Activated gamma-delta T cell (primary cell): ENCODE measurements around the gene ARHGAP32.
"Not testable (repeated sequence)": the region's sequence is repeated elsewhere in the genome, so short reads cannot be mapped to it uniquely, and the experiment has no call there.

Experiments used
- DNase-seq: peaks from one replicate; lab custom pipeline; 2025; lab: John Stamatoyannopoulos, UW

ARHGAP32 gene

GRCh38 chr11:129034001-129034400 lies 158.1 kb downstream of the ARHGAP32 start:
- no peak for DNase-seq

GRCh38 chr11:129023968-129024676 lies 168.0 kb downstream of the ARHGAP32 start:
- no peak for DNase-seq

GRCh38 chr11:129021295-129021694 lies 170.8 kb downstream of the ARHGAP32 start:
- no peak for DNase-seq

GRCh38 chr11:129018991-129019390 lies 173.1 kb downstream of the ARHGAP32 start:
- DNase-seq: no peak

GRCh38 chr11:129018126-129018525 lies 174.0 kb downstream of the ARHGAP32 start:
- no peak for DNase-seq

GRCh38 chr11:129013737-129014475 lies 178.2 kb downstream of the ARHGAP32 start:
- DNase-seq: no peak

- no peak for DNase-seq
Measured at GRCh38 chr11:129012880-129013279, 179.2 kb downstream of the ARHGAP32 start.

- no peak for DNase-seq
Measured at GRCh38 chr11:129006161-129006560, 186.0 kb downstream of the ARHGAP32 start.

GRCh38 chr11:128999165-128999564 lies 193.0 kb downstream of the ARHGAP32 start:
- not testable (repeated sequence) for DNase-seq

GRCh38 chr11:128988242-128988970 lies 203.7 kb downstream of the ARHGAP32 start:
- DNase-seq: no peak

- no peak for DNase-seq
Measured at GRCh38 chr11:128985880-128986279, 206.2 kb downstream of the ARHGAP32 start.

- DNase-seq: no peak
Measured at GRCh38 chr11:128983023-128983422, 209.1 kb downstream of the ARHGAP32 start.

GRCh38 chr11:128981254-128981653 lies 210.9 kb downstream of the ARHGAP32 start:
- DNase-seq: no peak

GRCh38 chr11:128970598-128971190 lies 221.4 kb downstream of the ARHGAP32 start:
- DNase-seq: no peak

GRCh38 chr11:128968916-128969315 lies 223.2 kb downstream of the ARHGAP32 start:
- DNase-seq: no peak

GRCh38 chr11:128967578-128967977 lies 224.5 kb downstream of the ARHGAP32 start:
- no peak for DNase-seq

- DNase-seq: no peak
Measured at GRCh38 chr11:128965485-128965884, 226.6 kb downstream of the ARHGAP32 start.

- no peak for DNase-seq
Measured at GRCh38 chr11:128964463-128964930, 227.6 kb downstream of the ARHGAP32 start.

- no peak for DNase-seq
Measured at GRCh38 chr11:128963744-128964325, 228.3 kb downstream of the ARHGAP32 start.

- DNase-seq: no peak
Measured at GRCh38 chr11:128962896-128963295, 229.2 kb downstream of the ARHGAP32 start.

GRCh38 chr11:128961645-128962044 lies 230.5 kb downstream of the ARHGAP32 start:
- no peak for DNase-seq

- no peak for DNase-seq
Measured at GRCh38 chr11:128957202-128957482, 235.0 kb downstream of the ARHGAP32 start.
